ENCODE data around the gene KY. TPM values are rescaled to one million over a fixed set of nuclear protein-coding genes. Genes with fewer than 3 reads are reported as not detected.

KY gene
- total and polyA plus RNA-seq, 9 donors = 0.34 to 5.2 (median 0.87) TPM

GRCh38 chr3:134656211-134656800 is 5.5 kb upstream of the KY start:
- no peaks in the 10 kb centered on the region for H3K27me3 ChIP-seq
- no peaks in the 10 kb centered on the region for H3K36me3 ChIP-seq
- DNase-seq = no peak
- intact Hi-C loops (cut with DNase I) = no loop called here
- 74 to 79% (median 78%) methylated on average over 7 of the region's 7 CpGs for WGBS, 3 donors
- H3K27ac ChIP-seq = no peak overlapping the region
- H3K4me3 ChIP-seq = no peak overlapping the region
- no peaks in the 10 kb centered on the region for H3K9me3 ChIP-seq
- H3K4me1 ChIP-seq (ENCODE audit: insufficient read depth) = peaks cover 5% of the 10 kb centered on the region
- TF ChIP-seq CTCF (IDR thresholded peaks at IDR 0.05) = no peak
- TF ChIP-seq POLR2A (IDR thresholded peaks at IDR 0.05) = no peak
- no peak for TF ChIP-seq EP300 (IDR thresholded peaks at IDR 0.05)

DNA sequence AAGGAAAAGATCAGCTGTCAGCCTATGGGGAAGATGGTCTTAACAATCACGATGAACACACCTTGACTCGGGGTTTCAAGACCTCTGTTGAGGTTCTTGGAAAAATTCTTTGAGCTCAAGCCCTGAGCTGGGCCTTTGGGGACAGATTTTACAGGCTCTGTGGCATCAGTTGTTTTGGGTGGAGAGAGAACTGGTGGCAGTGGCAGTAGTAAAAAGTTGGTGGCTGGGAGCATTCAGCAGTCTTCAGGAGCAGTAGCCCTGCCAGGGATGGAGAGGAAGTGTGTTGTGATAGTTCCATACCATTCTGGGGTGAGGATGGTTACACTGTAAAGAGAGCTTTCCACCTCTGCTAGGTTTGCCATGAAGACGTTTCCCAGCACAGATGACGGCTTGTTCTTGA is 4.9 kb upstream of the KY start:
- no peaks in the 10 kb centered on the region for H3K27me3 ChIP-seq
- no peak overlapping the region for H3K4me3 ChIP-seq
- no peaks in the 10 kb centered on the region for H3K36me3 ChIP-seq
- H3K27ac ChIP-seq = no peak overlapping the region
- WGBS, 3 donors = 77 to 89% (median 87%) methylated on average over 4 of the region's 4 CpGs
- no peak for TF ChIP-seq POLR2A (IDR thresholded peaks at IDR 0.05)
- TF ChIP-seq EP300 (IDR thresholded peaks at IDR 0.05) = no peak
- no peak for TF ChIP-seq CTCF (IDR thresholded peaks at IDR 0.05)
- no peak for DNase-seq
- intact Hi-C loops (cut with DNase I) = no loop called here
- H3K4me1 ChIP-seq (ENCODE audit: insufficient read depth) = peaks cover 5% of the 10 kb centered on the region
- H3K9me3 ChIP-seq = no peaks in the 10 kb centered on the region

- intact Hi-C loops (cut with DNase I) = no loop called here
- H3K27ac ChIP-seq = no peak overlapping the region
- no peak for DNase-seq
- no peaks in the 10 kb centered on the region for H3K36me3 ChIP-seq
- TF ChIP-seq EP300 (IDR thresholded peaks at IDR 0.05) = no peak
- no peak for TF ChIP-seq CTCF (IDR thresholded peaks at IDR 0.05)
- TF ChIP-seq POLR2A (IDR thresholded peaks at IDR 0.05) = no peak
- WGBS, 3 donors = 94 to 100% (median 100%) methylated on average over 1 of the region's 1 CpG
- no peaks in the 10 kb centered on the region for H3K27me3 ChIP-seq
- H3K9me3 ChIP-seq = no peaks in the 10 kb centered on the region
- peaks cover 5% of the 10 kb centered on the region for H3K4me1 ChIP-seq (ENCODE audit: insufficient read depth)
- no peak overlapping the region for H3K4me3 ChIP-seq
Measured at GRCh38 chr3:134654031-134654430, 3.2 kb upstream of the KY start.

- no peak for TF ChIP-seq CTCF (IDR thresholded peaks at IDR 0.05)
- no peak for TF ChIP-seq EP300 (IDR thresholded peaks at IDR 0.05)
- no peak for TF ChIP-seq POLR2A (IDR thresholded peaks at IDR 0.05)
- no peak for DNase-seq
- Histone ChIP-seq H3K4me1 (ENCODE audit: insufficient read depth) (peaks cover 5% of the 10 kb centered on the region), H3K4me3 (no peak overlapping the region), H3K27me3 (no peaks in the 10 kb centered on the region), H3K9me3 (no peaks in the 10 kb centered on the region), H3K36me3 (no peaks in the 10 kb centered on the region), H3K27ac (no peak overlapping the region)
- 89 to 94% (median 94%) methylated on average over 7 of the region's 7 CpGs for WGBS, 3 donors
- intact Hi-C loops (cut with DNase I) = no loop called here
Measured at GRCh38 chr3:134652886-134653630, 2.2 kb upstream of the KY start.
